ENCODE data around the gene CLDN12.

The CLDN12 gene

DNA sequence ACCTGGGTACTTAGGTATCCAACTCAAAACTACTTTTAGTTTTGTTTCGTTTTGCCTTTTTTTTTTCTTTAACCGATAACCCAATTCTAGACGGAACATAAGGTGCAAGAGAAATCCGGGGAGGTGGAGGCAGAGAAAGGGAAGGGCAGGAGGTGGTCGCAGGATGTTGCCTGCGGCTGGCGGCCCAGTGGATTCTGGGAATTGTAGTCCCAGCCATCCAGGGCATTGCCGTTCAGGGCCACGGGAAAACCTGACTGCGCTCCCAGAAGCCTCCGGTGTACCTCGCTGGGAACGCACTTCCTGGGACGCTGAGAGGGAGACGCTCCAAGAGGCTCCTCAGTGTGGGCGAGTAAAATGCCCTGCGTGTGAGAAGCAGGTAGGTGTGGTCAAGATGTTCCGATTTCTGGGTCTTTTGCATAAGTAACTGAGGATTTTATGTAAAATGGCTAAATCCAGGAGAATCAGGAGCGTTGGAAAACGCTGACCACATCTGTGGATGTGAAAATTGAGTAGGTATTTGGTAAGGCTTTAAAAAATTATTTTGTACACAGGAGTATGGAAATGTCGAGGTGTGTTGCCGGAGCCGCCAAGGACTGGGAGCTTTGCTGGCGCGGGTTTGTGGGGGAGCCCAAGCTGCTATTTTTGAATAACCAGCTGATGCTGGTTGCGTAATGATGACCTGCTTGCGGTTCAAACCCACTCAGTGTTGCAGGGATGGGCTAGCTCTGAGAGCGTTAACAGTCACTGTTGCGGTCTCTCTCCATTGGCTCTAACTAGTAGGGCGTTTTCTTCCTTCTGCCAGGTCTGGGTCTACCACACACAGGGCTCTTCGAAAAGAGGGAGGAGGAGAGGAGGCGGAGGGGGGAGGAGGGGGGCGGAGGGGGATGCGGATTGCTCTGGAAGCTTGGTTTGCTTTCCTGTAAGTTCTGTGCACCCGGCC lies at the start of gene CLDN12:
CLDN12 (plus strand) TSS at position 288 of the 940 bp plus-strand sequence. CDS start 9,216 bp downstream, outside the sequence.
- Mint-ChIP-seq H3K27ac (peak within 1 kb of the TSS; percentile 98), H3K36me3 (peaks cover 6% of the 10 kb centered on the region), H3K4me3 (peak within 1 kb of the TSS; percentile 97), H3K9me3 (peaks cover 4% of the 10 kb centered on the region), H3K4me1 (peaks cover 12% of the 10 kb centered on the region)
- peak; percentile 49 to 79 for DNase-seq (ENCODE audit: low spot score in 2 of 2)
- peak; percentile 99 for ATAC-seq

DNA sequence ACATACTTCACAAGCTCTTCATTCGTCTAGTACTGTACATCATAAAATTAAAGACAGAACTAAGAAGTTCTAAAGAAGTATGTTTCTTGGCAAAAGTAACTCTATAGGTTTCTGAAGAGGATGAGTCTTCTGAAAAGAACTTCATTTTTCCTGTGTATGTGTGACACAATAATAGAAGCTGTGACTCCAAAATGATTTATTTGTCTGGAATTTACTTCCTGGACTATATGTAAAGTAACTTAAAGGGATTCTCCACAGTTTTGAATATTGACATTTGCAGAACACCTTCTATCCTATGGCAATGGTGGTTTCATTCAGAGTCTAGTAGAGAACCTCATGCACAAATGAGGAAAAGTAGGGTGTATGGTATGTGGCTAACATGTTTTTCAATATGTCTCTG lies 19.8 kb upstream of the CLDN12 start:
- ATAC-seq (no peak), DNase-seq (ENCODE audit: low spot score in 2 of 2) (no peak)
- Mint-ChIP-seq H3K4me3 (no peak overlapping the region), H3K36me3 (peaks cover 93% of the 10 kb centered on the region), H3K4me1 (no peaks in the 10 kb centered on the region), H3K9me3 (no peaks in the 10 kb centered on the region), H3K27ac (no peak overlapping the region)

DNA sequence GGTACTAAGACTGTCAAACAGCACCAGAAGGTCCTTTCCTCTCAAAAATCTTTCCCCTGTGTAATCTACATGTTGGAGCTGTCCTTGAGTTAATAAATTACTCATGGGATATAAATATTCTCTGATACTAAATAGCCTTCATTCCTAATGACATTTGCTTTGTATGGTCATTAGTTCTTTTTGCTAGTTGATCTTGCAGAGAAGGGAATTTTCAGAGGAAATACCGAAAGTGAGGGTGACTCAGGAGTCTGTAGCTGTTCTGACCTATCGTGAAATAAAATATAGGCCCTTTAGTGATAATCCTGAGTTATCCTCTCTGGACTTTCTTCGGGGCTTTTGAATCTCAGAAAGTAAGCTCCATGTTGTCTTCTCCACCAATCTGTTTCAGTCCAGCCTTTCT lies 19.4 kb upstream of the CLDN12 start:
- no peak overlapping the region for H3K4me3 Mint-ChIP-seq
- no peaks in the 10 kb centered on the region for H3K9me3 Mint-ChIP-seq
- no peak for DNase-seq (ENCODE audit: low spot score in 2 of 2)
- peaks cover 89% of the 10 kb centered on the region for H3K36me3 Mint-ChIP-seq
- no peak for ATAC-seq
- no peak overlapping the region for H3K27ac Mint-ChIP-seq
- H3K4me1 Mint-ChIP-seq = no peaks in the 10 kb centered on the region

DNA sequence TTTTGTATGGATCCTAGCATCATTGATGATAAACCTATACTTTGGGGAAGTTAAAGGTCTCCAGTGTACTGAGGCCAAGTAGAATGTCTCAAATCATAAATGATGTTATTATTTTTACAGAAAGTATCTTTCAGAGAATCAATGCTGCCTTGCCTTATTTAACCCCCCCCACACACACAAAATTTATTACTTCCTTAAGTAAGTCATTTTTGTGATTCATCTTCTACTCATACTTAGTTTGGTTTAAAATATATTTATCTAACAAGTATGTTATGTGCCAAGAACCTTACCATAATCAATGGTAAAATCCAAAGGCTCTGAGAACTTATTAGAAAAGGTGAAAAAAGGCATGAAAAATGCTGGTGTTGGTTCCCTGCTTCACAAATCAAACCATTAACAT lies 18.8 kb upstream of the CLDN12 start:
- Mint-ChIP-seq H3K9me3 (no peaks in the 10 kb centered on the region), H3K4me1 (no peaks in the 10 kb centered on the region), H3K27ac (no peak overlapping the region), H3K36me3 (peaks cover 83% of the 10 kb centered on the region), H3K4me3 (no peak overlapping the region)
- no peak for DNase-seq (ENCODE audit: low spot score in 2 of 2)
- no peak for ATAC-seq

DNA sequence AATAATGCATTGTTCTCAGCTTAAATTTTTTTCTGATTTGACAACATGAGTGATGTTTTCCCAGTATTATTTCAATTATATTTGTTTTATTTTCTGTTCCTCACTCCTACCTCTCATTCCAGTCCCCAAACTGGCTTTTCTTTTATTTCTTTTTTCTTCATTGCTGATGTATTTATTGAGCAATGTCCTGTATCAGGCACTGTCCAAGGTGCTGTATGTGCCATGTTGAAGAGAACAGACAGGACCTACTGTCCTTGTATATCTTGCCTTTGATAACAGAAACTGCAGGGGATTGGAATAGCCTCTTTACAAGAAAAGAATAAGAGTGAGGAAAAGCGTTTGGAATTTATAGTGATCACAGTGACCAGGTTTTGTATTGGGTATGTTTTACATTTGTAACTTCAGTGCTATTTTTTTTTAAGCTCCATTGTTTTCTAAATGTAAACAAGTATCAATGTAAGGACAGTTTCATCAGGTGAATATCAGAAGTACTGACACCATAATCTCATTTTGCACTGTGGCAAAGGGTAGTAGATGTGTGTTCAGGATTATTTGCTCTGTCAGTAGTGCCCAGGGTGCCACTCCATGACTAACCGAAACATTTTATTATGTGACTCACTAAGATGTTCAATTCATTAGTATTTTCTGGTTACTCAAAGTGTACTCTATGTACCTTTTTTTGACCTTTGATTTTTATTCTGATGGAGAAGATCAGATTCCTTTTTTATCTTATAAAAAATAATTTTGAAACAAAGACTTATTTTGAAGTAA lies 15.6 kb upstream of the CLDN12 start:
- Mint-ChIP-seq H3K9me3 (no peaks in the 10 kb centered on the region), H3K27ac (no peak overlapping the region), H3K4me3 (no peak overlapping the region), H3K36me3 (peaks cover 51% of the 10 kb centered on the region), H3K4me1 (no peaks in the 10 kb centered on the region)
- DNase-seq (ENCODE audit: low spot score in 2 of 2) (no peak), ATAC-seq (no peak)

DNA sequence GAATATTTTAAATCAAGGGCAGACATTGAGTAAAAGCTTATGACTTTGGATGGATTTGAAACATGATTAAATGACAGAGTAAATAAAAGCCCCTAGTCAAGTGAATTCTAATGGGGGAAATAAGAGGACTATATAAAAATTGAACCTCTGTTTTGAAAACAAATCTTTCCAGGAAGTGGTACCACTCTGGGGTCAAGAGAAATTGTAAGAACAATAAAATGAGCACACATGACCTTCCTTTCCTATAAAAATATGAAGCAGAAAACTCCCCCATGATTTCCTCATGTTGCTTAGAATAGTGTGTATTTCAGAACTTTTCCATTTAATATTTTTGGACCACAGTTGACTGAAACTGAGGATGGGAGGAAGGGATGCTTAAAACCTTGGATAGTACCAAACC lies 12.3 kb upstream of the CLDN12 start:
- no peaks in the 10 kb centered on the region for H3K4me1 Mint-ChIP-seq
- DNase-seq (ENCODE audit: low spot score in 2 of 2) = no peak
- peaks cover 18% of the 10 kb centered on the region for H3K36me3 Mint-ChIP-seq
- no peak overlapping the region for H3K4me3 Mint-ChIP-seq
- H3K27ac Mint-ChIP-seq = no peak overlapping the region
- peaks cover 12% of the 10 kb centered on the region for H3K9me3 Mint-ChIP-seq
- no peak for ATAC-seq

DNA sequence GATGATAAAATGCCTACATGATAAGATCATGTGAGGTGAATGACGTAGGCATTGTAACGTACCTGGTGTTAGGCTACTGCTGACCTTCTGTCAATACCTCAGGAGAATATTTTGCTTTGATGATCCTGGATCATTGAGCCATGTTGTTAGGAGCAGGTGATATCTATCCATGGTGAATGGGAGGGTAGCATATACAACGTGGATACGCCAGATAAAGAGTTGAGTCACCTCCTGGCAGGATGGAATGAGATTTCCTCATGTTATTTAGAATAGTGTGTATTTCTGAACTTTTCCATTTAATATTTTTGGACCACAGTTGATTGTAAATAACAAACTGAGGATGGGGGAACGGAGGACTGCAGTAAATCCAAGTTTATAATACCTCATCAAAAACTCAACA lies 11.8 kb upstream of the CLDN12 start:
- Mint-ChIP-seq H3K9me3 (peaks cover 16% of the 10 kb centered on the region), H3K27ac (no peak overlapping the region), H3K4me1 (no peaks in the 10 kb centered on the region), H3K36me3 (peaks cover 12% of the 10 kb centered on the region), H3K4me3 (no peak overlapping the region)
- ATAC-seq (no peak), DNase-seq (ENCODE audit: low spot score in 2 of 2) (no peak)

DNA sequence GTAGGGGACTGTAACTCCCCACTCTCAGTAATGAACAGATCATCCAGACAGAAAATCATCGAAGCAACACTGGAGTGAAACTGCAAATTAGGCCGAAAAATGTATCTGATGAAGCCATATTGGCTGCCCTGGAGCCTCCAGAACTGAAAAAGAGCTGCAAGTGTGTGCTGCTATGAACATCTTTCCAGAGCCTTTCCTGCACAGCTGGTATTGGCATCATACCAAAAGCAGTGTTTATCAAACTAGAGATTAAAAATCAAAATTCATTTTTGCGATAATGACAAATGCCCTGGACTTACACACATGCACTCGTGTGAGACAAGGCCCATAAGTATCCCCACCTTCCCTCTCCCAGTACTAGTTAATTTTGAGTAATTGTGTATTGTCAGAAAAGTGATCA lies 6.8 kb upstream of the CLDN12 start:
- Mint-ChIP-seq H3K4me1 (no peaks in the 10 kb centered on the region), H3K36me3 (no peaks in the 10 kb centered on the region), H3K27ac (no peak overlapping the region), H3K9me3 (peaks cover 24% of the 10 kb centered on the region), H3K4me3 (no peak overlapping the region)
- no peak for ATAC-seq
- DNase-seq (ENCODE audit: low spot score in 2 of 2) = no peak

DNA sequence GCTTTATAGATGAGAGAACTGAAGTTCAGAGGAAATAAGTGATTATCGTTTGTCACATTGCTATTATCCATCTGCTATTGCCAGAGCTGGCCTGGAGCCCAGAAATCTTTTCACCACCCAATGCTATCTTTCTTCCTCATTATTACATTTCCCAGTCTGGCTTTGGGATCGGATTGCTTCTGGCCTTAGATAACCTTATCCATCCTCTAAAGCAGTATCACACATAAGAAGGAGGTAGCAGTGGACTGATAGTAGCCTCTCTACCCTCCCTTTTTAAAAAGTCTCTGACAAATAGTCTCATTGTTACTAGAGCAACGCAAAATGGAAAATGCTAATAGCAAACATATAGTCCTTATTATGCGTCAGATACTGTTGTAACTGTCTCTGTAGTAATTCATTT lies 1.3 kb upstream of the CLDN12 start:
- ATAC-seq = no peak
- Mint-ChIP-seq H3K4me1 (peaks cover 12% of the 10 kb centered on the region), H3K27ac (no peak overlapping the region), H3K36me3 (peaks cover 6% of the 10 kb centered on the region), H3K9me3 (peaks cover 8% of the 10 kb centered on the region), H3K4me3 (no peak overlapping the region)
- no peak for DNase-seq (ENCODE audit: low spot score in 2 of 2)

DNA sequence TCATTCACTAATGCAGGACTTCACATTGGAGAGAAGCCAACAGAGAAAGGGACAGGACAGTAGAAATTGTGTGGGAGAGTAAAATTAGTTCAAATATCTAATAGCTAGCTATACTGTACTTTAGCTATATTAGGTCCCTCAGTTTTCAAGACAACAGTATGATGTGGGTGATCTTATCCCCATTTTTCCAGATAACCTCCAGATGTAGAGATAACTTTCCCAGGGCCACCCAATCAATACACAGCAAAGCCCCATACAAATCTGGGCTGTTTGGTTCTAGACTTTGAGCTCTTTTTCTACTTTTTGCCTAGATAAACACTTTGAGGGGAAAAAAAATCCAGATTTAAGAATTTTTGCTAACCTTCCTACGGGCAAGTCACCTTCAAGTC lies 482 bp upstream of the CLDN12 start:
- H3K4me1 Mint-ChIP-seq = peaks cover 12% of the 10 kb centered on the region
- ATAC-seq = no peak
- peaks cover 6% of the 10 kb centered on the region for H3K36me3 Mint-ChIP-seq
- peaks cover 8% of the 10 kb centered on the region for H3K9me3 Mint-ChIP-seq
- peak overlapping the region; percentile 98 for H3K27ac Mint-ChIP-seq
- H3K4me3 Mint-ChIP-seq = peak overlapping the region; percentile 97
- DNase-seq (ENCODE audit: low spot score in 2 of 2) = no peak

DNA sequence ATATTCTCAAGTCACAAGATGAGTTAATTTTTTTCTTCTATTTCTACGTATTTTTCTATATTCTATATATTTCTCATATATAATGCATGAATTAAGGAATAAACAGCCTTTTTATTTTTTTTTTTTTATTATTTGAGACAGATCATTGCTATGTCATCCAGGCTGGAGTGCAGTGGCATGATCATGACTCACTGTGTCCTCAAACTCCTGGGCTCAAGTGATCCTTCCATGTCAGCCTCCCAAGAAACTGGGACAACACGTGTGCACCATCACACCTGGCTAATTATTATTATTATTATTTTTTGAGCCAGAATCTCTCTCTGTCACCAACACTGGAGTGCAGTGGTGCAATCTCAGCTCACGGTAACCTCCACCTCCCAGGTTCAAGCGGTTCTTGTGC lies 1.5 kb downstream of the CLDN12 start:
- Mint-ChIP-seq H3K36me3 (peaks cover 6% of the 10 kb centered on the region), H3K9me3 (no peaks in the 10 kb centered on the region), H3K4me1 (peaks cover 12% of the 10 kb centered on the region), H3K4me3 (peak overlapping the region; percentile 97), H3K27ac (peak overlapping the region; percentile 98)
- ATAC-seq = no peak
- no peak for DNase-seq (ENCODE audit: low spot score in 2 of 2)

DNA sequence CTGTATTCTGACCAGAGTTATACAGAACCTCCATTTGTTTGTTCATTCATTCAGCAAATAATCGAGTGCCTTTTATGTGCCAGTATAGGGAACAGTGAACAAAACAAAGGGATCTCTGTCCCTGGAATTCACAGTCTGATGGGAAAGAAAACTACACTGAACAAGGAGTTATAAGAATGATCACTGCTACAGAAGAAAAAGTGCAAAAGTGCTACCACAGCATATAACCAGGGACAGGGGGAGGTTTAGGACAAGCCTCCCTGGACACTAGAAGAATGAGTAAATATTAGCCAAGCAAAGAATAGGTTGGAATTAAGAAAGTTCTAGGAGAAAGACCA lies 4.2 kb downstream of the CLDN12 start:
- ATAC-seq (no peak), DNase-seq (ENCODE audit: low spot score in 2 of 2) (no peak)
- Mint-ChIP-seq H3K36me3 (peaks cover 6% of the 10 kb centered on the region), H3K27ac (no peak overlapping the region), H3K9me3 (no peaks in the 10 kb centered on the region), H3K4me3 (no peak overlapping the region), H3K4me1 (peaks cover 12% of the 10 kb centered on the region)

DNA sequence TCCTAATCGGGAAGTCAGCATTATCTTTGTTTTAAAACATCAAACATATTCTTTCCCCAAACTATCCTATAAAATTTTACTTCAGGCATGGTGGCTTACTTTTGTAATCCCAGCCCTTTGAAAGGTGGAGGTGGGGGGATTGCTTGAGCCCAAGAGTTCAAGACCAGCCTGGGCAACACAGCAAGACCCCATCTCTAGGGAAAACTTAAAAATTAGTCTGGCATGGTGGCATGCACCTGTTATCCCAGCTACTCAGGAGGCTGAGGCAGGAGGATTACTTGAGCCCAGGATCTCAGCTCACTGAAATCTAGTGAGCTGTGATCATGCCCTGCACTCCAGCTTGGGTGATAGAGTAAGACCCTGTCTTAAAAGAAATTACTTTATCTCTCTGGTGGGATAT lies 4.9 kb downstream of the CLDN12 start:
- H3K27ac Mint-ChIP-seq = no peak overlapping the region
- H3K4me1 Mint-ChIP-seq = peaks cover 5% of the 10 kb centered on the region
- H3K36me3 Mint-ChIP-seq = peaks cover 6% of the 10 kb centered on the region
- no peaks in the 10 kb centered on the region for H3K9me3 Mint-ChIP-seq
- no peak for DNase-seq (ENCODE audit: low spot score in 2 of 2)
- ATAC-seq = no peak
- no peak overlapping the region for H3K4me3 Mint-ChIP-seq

DNA sequence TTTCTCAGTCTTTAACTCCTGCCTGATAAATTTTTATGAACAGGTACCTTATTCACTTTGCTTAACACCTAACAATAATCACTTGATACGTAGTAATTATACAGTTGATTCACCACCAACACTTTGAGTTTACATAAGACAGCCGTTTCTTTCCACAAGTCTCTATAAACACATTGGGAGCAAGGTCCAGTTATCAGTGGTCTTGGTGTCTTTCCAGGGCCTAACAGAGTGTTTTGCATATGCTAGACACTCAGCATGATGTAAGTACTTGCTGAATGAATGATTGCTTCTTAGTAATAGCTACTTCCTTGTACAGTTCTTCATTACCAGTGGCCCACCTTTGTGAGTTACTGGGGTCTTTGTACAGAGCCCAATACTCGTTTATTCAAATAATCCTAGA lies 6.4 kb downstream of the CLDN12 start:
- Mint-ChIP-seq H3K9me3 (no peaks in the 10 kb centered on the region), H3K4me3 (no peak overlapping the region), H3K27ac (no peak overlapping the region), H3K4me1 (no peaks in the 10 kb centered on the region), H3K36me3 (no peaks in the 10 kb centered on the region)
- ATAC-seq (no peak), DNase-seq (ENCODE audit: low spot score in 2 of 2) (no peak)

DNA sequence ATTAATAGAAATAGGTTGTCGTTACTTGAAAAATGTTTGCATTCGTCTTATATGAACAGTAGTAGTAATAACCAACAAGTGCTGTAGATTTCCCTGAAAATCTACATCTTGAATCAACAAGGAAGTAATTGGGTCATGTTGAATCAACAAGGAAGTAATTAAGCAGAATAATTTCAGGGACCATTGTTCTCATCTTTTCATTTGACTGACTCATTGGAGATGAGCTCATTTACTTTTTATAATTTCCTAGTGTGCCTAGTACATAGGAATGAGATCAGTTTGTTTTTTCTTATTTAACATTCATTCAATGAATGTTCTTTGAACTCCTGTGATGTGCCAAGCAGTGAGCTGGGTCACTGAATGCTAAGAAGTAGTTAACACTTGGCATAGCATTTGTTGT lies 8.2 kb downstream of the CLDN12 start:
- H3K9me3 Mint-ChIP-seq = no peaks in the 10 kb centered on the region
- H3K4me3 Mint-ChIP-seq = no peak overlapping the region
- H3K36me3 Mint-ChIP-seq = no peaks in the 10 kb centered on the region
- H3K4me1 Mint-ChIP-seq = no peaks in the 10 kb centered on the region
- ATAC-seq (no peak), DNase-seq (ENCODE audit: low spot score in 2 of 2) (no peak)
- no peak overlapping the region for H3K27ac Mint-ChIP-seq
